ENCODE measurements around the gene ERCC1. TPM values are rescaled to one million over a fixed set of nuclear protein-coding genes. Genes with fewer than 3 reads are reported as not detected.

The ERCC1 gene
- total and polyA plus RNA-seq, 2 of the 13 experiments (the other 11 are each of a cell fraction or from before 2014, with no cell fraction given), result 40.0 to 66.4 TPM

DNA sequence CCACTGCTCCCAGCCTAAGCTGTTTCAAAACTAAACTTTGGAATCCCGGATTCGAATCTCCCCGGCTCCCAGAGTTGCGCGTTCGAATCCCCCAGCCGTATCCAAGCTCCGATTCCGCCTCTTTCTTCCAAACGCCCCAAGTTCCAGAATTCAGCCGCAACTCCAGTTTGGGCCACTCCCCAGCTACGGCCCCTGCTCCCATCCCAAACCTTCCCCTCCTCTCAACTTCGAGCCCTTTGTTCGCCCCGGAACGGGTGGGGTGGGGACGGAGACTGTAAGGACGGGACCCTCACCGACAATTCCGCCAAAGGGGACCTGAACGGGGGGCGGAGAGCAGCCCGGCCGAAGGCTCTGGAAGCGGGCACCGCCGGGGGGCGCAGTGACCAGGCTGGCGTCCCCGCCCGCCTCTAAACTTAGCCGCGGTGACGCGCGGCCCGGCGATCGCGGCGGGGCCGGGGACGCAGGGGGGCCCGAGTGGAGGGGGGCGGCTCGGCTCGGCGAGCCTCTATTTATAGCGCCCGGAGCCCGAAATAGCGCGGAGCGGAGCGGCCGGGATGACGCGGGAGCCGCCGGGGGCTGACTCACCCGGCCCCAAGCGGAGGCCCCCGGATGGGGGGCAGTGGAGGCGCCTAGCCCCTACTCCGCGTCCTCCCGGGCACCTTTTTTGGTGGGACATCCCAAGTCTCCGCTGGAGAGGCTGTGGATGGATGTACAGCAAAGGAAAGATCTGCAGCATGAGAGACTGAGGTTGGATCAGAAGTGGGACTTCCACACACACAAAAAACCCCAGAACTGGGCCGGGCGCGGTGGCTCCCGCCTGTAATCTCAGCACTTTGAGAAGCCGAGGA, 4.9 kb upstream of the ERCC1 start (continued):
- TF ChIP-seq ZNF770 (CRISPR knock-in tag; IDR thresholded peaks at IDR 0.05) (peak; percentile 46), ZNF850 (CRISPR knock-in tag; conservative IDR thresholded peaks at IDR 0.05) (no peak), CERS6 (CRISPR knock-in tag; IDR thresholded peaks at IDR 0.05) (no peak), ELF1 (CRISPR knock-in tag; IDR thresholded peaks at IDR 0.05) (no peak), SRSF1 (optimal IDR thresholded peaks at IDR 0.05; ENCODE audit: low read depth, low read length) (peak; percentile 24), CTCF (CRISPR knock-in tag; IDR thresholded peaks at IDR 0.05) (peak; percentile 61), NFIC (IDR thresholded peaks at IDR 0.05; ENCODE audit: low read length) (no peak), KDM5A (IDR thresholded peaks at IDR 0.05; ENCODE audit: borderline replicate concordance, low read length) (no peak), ATAD3A (CRISPR knock-in tag; IDR thresholded peaks at IDR 0.05) (no peak), LRRFIP1 (CRISPR knock-in tag; conservative IDR thresholded peaks at IDR 0.05) (no peak), ZNF781 (CRISPR knock-in tag; IDR thresholded peaks at IDR 0.05; ENCODE audit: borderline replicate concordance, not compliant biosample characterization) (no peak), SALL1 (CRISPR knock-in tag; IDR thresholded peaks at IDR 0.05) (peak; percentile 14; the same call in 1 of the 2 replicates), GTF3A (CRISPR knock-in tag; conservative IDR thresholded peaks at IDR 0.05) (no peak), ZSCAN20 (CRISPR knock-in tag; IDR thresholded peaks at IDR 0.05; ENCODE audit: borderline replicate concordance) (no peak)
- TF ChIP-seq, protein P1, sequence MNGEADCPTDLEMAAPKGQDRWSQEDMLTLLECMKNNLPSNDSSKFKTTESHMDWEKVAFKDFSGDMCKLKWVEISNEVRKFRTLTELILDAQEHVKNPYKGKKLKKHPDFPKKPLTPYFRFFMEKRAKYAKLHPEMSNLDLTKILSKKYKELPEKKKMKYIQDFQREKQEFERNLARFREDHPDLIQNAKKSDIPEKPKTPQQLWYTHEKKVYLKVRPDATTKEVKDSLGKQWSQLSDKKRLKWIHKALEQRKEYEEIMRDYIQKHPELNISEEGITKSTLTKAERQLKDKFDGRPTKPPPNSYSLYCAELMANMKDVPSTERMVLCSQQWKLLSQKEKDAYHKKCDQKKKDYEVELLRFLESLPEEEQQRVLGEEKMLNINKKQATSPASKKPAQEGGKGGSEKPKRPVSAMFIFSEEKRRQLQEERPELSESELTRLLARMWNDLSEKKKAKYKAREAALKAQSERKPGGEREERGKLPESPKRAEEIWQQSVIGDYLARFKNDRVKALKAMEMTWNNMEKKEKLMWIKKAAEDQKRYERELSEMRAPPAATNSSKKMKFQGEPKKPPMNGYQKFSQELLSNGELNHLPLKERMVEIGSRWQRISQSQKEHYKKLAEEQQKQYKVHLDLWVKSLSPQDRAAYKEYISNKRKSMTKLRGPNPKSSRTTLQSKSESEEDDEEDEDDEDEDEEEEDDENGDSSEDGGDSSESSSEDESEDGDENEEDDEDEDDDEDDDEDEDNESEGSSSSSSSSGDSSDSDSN (CRISPR knock-in tag; IDR thresholded peaks at IDR 0.05), result peak; percentile 53; the same call in 1 of the 2 replicates
- TF ChIP-seq, protein P2, sequence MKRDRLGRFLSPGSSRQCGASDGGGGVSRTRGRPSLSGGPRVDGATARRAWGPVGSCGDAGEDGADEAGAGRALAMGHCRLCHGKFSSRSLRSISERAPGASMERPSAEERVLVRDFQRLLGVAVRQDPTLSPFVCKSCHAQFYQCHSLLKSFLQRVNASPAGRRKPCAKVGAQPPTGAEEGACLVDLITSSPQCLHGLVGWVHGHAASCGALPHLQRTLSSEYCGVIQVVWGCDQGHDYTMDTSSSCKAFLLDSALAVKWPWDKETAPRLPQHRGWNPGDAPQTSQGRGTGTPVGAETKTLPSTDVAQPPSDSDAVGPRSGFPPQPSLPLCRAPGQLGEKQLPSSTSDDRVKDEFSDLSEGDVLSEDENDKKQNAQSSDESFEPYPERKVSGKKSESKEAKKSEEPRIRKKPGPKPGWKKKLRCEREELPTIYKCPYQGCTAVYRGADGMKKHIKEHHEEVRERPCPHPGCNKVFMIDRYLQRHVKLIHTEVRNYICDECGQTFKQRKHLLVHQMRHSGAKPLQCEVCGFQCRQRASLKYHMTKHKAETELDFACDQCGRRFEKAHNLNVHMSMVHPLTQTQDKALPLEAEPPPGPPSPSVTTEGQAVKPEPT (CRISPR knock-in tag; IDR thresholded peaks at IDR 0.05; ENCODE audit: low read depth), result no peak
